ENCODE results near the gene WDR37.
"Not testable (repeated sequence)": the region's sequence is repeated elsewhere in the genome, so short reads cannot be mapped to it uniquely, and the experiment has no call there.

WDR37 gene

DNA sequence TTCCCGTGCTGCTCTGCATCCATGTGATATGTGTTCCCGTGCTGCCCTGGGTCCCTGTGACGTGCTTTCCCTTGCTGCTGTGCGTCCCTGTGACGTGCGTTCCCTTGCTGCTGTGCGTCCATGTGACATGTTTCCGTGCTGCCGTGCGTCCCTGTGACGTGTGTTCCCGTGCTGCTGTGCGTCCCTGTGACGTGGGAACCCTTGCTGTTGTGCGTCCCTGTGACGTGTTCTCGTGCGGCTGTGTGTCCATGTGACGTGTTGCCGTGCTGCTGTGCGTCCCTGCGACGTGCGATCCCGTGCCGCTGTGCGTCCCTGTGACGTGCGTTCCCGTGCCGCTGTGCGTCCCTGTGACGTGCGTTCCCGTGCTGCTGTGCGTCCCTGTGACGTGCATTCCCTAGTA is 45.8 kb downstream of the WDR37 start:
- no peak for DNase-seq (ENCODE audit: low read depth in 1 of 2, low spot score in 1 of 2)

DNA sequence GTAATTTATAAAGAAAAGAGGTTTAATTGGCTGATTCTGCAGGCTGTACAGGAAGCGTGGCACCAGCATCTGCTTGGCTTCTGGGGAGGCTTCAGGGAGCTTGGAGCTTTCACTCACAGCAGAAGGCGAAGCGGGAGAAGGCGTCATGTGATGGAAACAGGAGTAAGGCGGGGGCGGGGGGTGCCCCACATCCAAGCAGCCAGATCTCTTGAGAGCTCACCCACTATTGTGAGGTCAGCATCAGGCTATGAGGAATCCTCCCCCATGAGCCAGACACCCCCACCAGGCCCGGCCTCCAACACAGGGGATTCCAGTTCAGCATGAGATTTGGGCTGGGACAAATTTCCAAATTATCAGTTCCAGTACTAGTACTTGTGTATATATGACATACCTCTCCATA is 46.2 kb downstream of the WDR37 start:
- peak in 1 of 2 donors; percentile 53 for DNase-seq (ENCODE audit: low read depth in 1 of 2, low spot score in 1 of 2)

DNA sequence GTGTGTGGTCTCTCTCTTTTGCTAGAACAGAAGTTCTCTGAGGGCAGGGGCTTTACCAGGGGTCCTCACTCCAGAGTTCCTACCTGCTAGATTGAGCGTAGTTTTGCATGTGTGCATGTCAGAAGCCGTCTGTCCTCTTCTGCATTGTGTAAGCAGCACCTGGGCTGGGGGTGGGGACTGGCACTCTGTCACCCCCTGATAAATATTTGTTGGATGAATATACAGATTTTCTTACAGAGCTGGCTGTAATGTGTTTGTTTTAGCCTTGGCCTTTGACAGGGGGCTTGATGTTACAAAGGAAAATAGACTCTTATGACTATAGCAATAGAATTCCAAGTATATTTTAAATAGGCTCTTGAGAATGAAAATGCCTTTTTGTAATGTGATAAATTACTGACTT is 46.6 kb downstream of the WDR37 start:
- no peak for DNase-seq (ENCODE audit: low read depth in 1 of 2, low spot score in 1 of 2)

DNA sequence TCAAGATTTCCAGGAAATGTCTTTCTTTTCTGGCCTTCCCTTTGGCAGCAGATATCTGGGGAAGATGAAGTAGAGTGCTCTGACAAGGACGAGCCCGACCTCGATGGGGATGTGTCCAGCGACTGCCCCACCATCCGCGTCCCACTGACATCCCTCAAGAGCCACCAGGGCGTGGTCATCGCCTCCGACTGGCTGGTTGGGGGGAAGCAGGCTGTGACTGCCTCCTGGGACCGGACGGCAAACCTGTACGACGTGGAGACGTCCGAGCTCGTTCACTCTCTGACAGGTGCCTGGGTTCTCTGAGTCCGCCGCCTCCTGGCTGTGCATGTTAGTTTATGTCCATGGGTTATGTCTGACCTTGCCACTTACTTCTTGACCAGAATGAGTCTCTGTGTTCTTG is 47.4 kb downstream of the WDR37 start:
- no peak for DNase-seq (ENCODE audit: low read depth in 1 of 2, low spot score in 1 of 2)

DNA sequence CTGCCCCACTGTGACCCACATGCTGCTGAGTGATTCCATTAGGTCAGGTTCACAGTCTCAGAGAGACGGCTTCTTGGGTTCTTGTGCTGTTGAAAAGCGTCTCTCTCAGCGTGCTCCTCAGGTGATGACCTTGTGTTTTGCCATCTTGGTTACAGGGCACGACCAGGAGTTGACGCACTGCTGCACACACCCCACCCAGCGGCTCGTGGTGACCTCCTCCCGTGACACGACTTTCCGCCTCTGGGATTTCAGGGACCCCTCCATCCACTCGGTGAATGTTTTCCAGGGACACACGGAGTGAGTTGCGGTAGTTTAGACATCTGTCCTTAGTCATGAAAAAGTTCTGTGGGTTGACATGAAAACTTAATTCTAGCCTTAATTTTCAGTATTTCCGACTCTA is 48.8 kb downstream of the WDR37 start:
- no peak for DNase-seq (ENCODE audit: low read depth in 1 of 2, low spot score in 1 of 2)

DNA sequence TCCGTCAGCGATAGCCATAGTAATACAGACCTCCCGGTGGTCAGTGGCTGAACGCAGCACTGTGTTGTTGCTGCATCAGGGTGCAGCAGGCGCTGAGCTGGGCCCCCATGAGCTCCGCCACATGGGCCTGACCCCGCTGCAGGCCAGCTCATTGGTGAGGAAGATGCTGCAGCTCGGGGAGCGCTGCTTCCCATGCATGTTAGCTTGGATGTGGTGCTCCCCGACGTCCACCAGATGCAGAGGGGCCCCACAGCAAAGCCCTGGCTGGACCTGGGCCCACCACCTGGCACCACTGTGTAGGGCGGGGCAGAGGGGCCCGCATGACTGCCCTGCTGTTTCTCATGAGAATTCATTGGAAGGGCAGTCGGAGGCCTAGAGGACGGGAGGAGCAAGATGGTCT is 50.8 kb downstream of the WDR37 start:
- no peak for DNase-seq (ENCODE audit: low read depth in 1 of 2, low spot score in 1 of 2)

DNA sequence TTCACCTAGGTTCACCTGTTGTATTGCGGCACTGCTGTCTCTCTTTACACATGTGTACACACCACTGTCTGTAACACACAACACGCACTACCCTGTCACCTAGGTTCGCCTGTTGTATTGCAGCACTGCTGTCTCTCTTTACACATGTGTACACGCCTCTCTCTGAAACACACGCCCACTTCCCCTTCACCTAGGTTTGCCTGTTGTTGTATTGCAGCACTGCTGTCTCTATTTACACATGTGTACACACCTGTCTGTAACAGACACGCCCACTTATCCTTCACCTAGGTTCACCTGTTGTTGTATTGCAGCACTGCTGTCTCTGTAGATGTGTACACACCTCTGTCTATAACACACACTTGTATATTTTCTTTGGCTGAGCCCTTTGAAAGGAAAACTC is 51.5 kb downstream of the WDR37 start:
- DNase-seq (ENCODE audit: low read depth in 1 of 2, low spot score in 1 of 2): no peak

DNA sequence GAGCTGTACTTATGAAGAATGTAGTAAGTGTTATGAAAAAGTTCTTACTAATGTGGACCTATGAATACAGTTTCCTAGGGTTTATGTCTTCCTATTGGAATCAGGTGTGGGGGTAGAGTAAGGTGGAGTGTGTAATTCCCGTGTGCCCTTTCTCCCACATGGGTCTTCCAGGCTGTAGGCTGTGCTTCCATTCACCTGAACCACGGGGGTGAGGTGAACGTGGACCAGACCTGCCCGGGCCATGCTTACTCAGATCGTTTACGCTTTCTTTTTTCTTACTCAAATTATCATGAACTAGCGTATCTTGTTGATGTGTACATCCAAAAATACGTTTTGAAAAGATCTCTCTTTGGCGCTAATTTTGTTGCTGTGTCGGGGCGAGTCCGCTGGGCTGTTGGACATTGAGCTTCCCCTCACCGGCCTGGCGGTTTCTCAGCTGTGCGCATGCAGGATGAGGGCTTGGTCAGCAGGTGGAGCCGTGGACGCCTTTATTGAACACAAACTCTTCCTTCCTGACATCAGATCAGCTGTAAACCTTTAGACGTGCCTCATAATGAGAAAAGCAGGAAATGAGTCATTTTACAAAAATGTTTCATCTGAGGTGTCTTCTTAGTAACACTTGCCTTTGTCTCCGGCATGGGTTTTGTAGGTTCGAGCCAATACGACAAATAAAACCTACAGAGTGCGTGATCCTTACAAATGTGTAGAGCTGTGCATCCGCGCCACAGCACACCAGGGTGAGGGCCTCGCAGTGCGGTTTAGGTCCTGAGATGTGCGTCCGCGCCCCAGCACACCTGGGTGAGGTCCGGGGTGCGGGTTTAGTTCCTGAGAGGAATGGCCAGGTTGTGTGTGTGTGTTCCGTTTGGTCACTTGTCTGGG is 53.8 kb downstream of the WDR37 start:
- DNase-seq (ENCODE audit: low read depth in 1 of 2, low spot score in 1 of 2): peak; percentile 47 to 71

DNA sequence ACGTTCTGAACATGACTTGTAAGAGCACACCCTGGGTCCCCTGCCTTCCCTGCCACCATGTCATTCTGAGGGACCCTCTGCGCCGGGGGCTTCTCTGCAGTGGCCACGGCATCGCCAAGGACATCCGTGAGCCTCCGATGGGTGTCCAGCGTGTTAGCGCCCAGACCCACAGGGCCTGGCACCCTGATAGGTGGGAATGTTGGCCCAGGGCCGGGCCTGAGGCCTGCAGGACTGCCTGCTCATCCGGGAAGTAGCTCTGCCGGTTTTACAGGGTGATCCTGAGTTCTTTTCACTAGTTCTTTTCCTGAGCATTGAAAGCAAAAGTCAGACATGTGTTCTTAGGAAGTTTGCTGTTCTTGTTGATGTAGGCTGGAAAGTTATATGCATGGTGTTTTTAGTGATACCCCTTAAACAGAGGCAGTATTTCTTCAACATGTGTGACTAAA is 54.5 kb downstream of the WDR37 start:
- no peak for DNase-seq (ENCODE audit: low read depth in 1 of 2, low spot score in 1 of 2)

DNA sequence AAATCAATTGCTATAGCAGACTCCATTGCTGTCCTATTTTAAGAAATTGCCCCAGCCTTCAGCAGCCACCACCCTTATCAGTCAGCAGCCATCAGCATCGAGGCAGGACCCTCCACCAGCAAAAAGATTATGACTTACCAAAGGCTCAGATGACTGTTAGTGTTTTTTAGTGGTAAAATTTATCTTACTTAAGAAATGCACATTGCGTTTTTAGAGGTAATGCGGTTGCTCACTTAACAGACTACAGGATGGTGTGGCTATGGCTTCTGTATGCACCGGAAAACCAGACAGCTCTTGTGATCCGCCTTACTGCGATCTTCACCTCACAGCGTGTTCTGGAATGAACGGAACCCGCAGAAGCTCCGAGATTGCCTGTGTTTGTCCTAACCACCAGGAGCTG is 58.1 kb downstream of the WDR37 start:
- no peak for DNase-seq (ENCODE audit: low read depth in 1 of 2, low spot score in 1 of 2)

DNA sequence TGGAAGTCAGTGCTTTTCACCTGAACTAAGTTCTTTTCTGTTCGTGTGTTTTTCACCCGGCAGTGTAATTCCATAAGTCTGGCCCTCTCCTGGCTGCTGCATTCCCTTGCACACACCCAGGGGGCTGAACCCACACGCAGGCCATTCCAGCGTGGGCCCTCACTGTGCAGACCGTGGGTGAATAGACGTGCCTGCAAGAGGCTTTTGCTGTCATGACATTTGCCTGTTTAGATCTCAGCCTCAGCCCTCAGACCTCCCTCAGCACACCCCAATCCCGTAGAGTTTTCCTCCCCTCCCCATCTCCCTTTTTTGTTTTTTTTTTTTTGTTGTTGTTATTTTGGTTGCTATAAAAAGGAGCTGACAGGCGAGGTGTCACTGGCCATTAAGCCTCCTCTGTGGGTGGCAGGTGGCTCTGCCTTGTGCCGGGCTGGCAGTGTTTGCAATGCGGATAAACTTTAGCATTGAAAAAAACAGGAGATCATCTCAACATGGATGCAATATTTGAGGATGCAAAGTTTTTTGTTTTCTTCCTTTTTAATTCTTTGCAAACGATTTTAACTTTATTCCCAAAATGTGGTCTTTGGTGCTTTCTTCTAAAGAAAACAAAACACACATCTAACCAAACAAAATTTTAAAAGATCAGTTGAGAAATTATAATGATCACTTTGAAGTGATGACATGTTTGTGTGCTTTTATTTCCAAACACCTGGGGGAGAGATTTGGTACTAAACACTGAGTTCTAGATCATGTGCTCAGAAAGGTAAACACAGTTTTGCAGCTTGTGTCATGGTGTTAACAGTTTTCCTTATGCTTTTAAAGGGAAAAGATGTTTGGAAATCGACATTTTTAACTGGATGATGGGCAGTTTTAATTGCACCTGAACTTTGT is 58.8 kb downstream of the WDR37 start:
- no peak for DNase-seq (ENCODE audit: low read depth in 1 of 2, low spot score in 1 of 2)

DNA sequence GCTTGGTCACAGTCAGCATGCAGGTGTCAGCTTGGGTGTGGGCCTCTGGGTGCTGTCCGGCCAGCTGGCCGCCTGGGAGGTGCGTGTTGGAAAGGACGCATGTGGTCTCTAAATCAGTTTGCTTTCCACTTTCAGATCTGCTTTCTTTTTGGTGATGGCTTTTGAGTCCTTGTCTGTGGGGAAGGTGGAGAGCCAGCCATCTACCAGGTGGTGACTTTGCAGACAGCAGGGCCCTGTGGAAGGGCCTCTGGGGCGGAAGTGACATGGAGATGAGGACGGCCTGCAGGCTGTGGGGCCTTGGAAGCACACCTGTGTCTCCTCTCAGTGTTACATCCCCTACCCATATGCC is 59.4 kb downstream of the WDR37 start:
- no peak for DNase-seq (ENCODE audit: low read depth in 1 of 2, low spot score in 1 of 2)

DNA sequence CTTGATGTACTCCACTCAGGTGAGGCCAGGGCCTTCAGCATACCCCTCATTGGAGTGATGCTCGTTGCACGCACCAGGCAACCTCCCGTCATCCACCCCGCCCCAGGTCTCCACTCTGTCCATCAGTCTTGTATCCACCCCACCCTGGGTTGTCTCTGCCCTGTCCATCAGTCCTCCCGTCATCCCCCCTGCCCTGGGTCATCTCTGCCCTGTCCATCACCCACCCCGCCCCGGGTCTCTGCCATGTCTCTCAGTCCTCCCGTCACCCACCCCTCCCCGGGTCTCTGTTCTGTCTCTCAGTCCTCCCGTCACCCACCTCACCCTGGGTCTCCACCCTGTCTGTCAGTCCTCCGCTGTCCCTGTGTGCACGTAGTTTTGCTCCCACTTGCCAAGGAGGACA is 59.9 kb downstream of the WDR37 start:
- no peak for DNase-seq (ENCODE audit: low read depth in 1 of 2, low spot score in 1 of 2)

DNA sequence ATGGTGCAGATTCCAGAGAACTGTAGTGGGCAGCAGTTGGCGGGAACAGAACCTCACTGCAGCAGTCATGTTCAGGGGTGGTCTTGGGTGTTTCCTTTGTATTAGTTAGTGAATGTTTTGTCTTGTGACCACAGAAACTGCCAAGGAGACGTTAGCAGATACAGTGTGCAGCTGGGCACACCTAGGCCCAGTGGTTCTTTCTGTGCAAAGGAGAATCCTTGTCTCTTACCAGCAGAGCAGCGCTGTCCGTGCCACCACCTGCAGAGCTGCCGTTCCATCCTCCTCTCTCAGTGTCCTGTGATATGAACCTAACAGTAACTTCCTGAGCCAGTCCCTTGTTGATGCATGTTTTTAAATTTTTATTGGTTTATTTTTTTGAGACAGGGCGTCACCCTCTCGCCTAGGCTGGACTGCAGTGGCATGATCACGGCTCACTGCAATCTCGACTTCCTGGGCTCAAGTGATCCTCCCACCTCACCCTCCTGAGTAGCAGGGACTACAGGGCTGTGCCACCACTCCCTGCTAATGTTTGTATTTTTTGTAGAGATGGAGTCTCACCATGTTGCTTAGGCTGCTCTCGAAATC is 60.6 kb downstream of the WDR37 start:
- no peak for DNase-seq (ENCODE audit: low read depth in 1 of 2, low spot score in 1 of 2)

DNA sequence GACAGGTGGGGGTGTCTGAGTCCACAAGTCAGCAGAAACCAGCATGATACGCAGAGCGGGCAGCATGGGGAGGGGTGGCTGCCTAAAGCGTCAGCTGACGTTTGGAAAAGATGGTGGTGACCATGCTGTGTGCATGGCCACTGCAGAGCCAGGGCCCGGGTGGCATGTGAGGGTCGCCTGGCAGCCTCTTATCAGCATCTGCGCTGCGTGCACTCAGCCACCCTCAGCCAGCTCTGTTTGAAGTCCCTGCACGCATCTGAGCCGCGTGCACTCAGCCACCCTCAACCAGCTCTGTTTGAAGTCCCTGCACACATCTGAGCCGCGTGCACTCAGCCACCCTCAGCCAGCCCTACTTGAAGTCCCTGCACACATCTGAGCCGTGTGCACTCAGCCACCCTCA is 61.5 kb downstream of the WDR37 start:
- DNase-seq (ENCODE audit: low read depth in 1 of 2, low spot score in 1 of 2): no peak

DNA sequence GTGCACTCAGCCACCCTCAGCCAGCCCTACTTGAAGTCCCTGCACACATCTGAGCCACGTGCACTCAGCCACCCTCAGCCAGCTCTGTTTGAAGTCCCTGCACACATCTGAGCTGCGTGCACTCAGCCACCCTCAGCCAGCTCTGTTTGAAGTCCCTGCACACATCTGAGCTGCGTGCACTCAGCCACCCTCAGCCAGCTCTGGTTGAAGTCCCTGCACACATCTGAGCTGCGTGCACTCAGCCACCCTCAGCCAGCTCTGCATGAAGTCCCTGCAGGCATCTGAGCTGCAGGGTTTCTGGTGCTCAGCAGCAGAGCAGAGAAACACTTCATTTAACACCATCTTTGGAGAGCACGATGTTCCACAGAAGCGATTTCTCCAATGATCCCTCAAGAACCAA is 62.1 kb downstream of the WDR37 start:
- not testable (repeated sequence) for DNase-seq (ENCODE audit: low read depth in 1 of 2, low spot score in 1 of 2)

DNA sequence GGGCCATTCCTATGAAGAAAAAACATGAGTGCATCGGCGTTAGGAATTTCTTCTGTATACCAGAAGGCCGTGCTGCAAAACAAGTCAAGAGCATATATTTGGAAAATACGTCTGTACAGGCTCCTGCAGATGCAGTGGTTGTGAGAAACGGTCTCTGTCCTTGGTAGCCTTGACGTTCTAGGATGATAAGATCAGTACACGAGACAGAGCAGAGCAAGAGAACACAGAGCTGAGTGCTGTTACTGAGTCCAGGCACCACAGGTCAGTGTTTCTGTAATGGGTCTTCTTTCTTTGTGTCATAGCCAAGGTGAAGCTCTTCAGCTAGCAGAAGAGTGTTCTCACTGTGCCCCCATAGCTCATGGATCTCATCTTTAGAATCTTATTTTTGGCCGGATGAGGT is 62.8 kb downstream of the WDR37 start:
- DNase-seq (ENCODE audit: low read depth in 1 of 2, low spot score in 1 of 2): no peak

DNA sequence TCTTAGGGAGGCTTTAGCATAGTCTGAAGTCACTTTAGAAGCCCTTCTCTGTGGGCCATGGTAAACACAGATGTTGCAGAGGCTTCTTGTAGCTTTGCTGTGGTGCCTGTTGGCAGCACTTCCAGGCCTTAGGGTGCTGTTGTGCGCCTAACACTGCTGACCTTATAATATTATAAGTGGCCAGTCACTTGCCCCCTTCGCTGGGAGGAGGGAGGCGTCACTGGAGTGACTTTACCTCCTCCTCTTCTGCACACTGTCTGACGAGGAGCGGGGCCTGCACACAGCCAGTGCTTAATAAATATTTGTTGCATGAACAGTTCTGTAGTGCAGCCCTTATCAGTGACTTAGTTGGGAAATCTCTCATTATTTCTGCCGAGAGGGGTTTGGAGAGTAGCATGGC is 63.3 kb downstream of the WDR37 start:
- no peak for DNase-seq (ENCODE audit: low read depth in 1 of 2, low spot score in 1 of 2)

DNA sequence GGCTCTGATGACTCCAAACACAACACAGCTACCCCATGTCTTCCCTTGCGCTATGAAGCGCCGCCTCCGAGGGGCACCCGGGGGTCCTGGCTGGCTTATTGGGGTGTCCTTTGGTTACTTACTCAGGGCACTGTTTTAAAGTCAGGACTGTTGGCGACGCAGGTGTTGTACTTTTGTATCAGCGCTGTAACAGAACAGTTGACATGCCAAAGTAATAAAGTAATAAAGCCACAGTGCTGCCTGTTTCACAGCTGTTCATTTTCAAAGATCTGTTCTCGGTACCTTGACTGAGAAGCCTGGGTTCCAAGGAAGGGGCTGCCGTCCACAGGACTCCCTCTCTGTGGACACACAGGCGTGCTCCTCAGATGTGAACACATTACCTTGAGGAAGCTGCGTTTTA is 64.1 kb downstream of the WDR37 start:
- no peak for DNase-seq (ENCODE audit: low read depth in 1 of 2, low spot score in 1 of 2)

DNA sequence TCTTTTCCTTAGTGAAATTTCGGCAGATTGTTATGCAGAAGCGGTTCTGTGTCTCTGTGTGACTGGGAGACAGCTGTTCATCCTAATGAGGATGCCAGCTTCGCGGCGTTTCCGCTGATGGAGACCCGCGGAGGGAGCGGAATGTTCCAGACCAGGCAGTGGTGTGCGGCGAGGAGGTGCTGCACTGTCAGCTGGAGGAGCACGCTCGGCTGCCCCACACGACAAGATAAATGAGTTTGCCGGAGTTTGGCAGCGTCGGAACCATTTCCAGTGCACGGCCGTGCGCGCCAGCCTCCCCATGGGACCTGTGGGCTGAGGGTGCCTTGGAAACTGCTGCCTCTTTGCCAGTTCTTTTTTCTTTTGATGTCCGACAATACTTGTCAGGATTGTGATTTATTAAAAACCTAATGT is 64.6 kb downstream of the WDR37 start:
- no peak for DNase-seq (ENCODE audit: low read depth in 1 of 2, low spot score in 1 of 2)

DNA sequence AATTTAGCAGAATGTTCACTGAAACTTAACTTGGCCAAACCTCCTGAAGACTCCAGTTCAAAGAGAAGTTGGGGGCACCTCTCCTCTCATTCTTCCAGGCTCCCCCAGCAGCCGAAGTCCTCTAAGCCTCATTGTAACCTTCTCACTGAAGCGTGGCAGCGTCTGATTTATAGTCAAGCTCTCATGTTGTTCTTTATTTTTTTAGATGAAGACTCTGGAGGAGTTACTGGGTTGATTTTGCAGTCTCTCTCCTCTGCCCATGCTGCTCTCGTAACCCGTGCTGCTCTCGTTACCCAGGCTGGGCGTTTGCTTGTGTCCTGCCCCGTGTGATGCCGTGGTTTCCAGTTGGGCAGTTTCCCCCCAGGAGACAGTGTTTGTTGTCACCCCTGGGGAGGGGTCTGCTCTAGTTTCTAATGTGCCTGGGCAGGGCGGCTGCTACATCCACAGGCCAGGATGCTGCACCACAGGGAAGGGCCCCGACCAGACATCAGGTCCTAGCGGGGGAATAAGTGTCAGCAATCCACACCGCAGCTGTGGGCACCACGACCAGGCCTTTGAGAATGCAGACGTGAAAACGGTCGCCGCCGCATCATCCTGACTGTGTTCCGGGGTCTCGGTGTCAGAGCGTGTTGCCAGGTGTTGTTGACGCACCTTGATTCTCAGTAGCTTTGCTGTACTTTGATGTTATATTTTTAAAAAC is 65.2 kb downstream of the WDR37 start:
- no peak for DNase-seq (ENCODE audit: low read depth in 1 of 2, low spot score in 1 of 2)

All from activated CD4-positive, alpha-beta T cell treated with anti-CD3 and anti-CD28 coated beads, Interleukin-2, amount 50 U/mL, for 24 hours (primary cell).